Cardiac fibroblast (primary cell): ENCODE data around the gene FSTL4.
A peak's percentile ranks its signal among the peaks of the same experiment; 100 is the strongest.

Experiments used
- DNase-seq, 2 donors: peaks; one replicate each; pipeline versions ENCODE4 v3.0.0 to v3.0.0-alpha.2; 2010; ENCODE audit warnings: low read depth in 2 of 2
- H3K4me3 ChIP-seq, 2 donors: replicated peaks in 1 of 2; 1 replicate in 1 of 2; 2 replicates in 1 of 2; pipeline ENCODE4 v1.5.1; 2011; ENCODE audit warnings: low read depth in 2 of 2, low read length in 2 of 2, mild to moderate bottlenecking in 2 of 2, moderate library complexity in 1 of 2
- CTCF ChIP-seq: IDR thresholded peaks from one replicate; pipeline ENCODE4 v1.5.1; 2011; ENCODE audit warnings: low read depth, mild to moderate bottlenecking, low read length, inconsistent platforms

The FSTL4 gene

GRCh38 chr5:133564921-133565565, 47.3 kb downstream of the FSTL4 start:
- H3K4me3 ChIP-seq = no peak overlapping the region
- TF ChIP-seq CTCF = no peak
- no peak for DNase-seq

GRCh38 chr5:133562554-133562953, 49.8 kb downstream of the FSTL4 start:
- H3K4me3 ChIP-seq = no peak overlapping the region
- no peak for DNase-seq
- no peak for TF ChIP-seq CTCF

- no peak for DNase-seq
- no peak for TF ChIP-seq CTCF
- no peak overlapping the region for H3K4me3 ChIP-seq
Observed at GRCh38 chr5:133559960-133560359, 52.4 kb downstream of the FSTL4 start.

GRCh38 chr5:133556551-133556950, 55.8 kb downstream of the FSTL4 start:
- DNase-seq = no peak
- no peak for TF ChIP-seq CTCF
- no peak overlapping the region for H3K4me3 ChIP-seq

GRCh38 chr5:133554279-133554678, 58.1 kb downstream of the FSTL4 start:
- TF ChIP-seq CTCF = no peak
- no peak for DNase-seq
- no peak overlapping the region for H3K4me3 ChIP-seq

GRCh38 chr5:133552925-133553525, 59.3 kb downstream of the FSTL4 start:
- H3K4me3 ChIP-seq = no peak overlapping the region
- TF ChIP-seq CTCF = peak; percentile 73
- DNase-seq = peak; percentile 54 to 63
